H1 (cell line): ENCODE measurements around the gene PRR23E. TPM values are rescaled to one million over a fixed set of nuclear protein-coding genes. Genes with fewer than 3 reads are reported as not detected.

ENCODE experiments used
- CTCF ChIA-PET: fragments of 300-600 bp; sonication (Branson Sonifier 250); formaldehyde crosslinking; loops from one replicate; lab custom pipeline; 2021; ENCODE audit not compliant: partially characterized antibody; lab: Charles Lee
- POLR2A ChIA-PET: fragments of 300-600 bp; sonication (Branson Sonifier 250); formaldehyde crosslinking; loops from one replicate; lab custom pipeline; 2021; ENCODE audit warnings: inconsistent platforms; ENCODE audit not compliant: partially characterized antibody; lab: Charles Lee
- DNase-seq, 2 experiments: peaks; one replicate each; pipeline versions ENCODE4 v3.0.0 to v3.0.0-alpha.2; 2010 to 2022; ENCODE audit warnings: low spot score in 2 of 2, low read depth in 1 of 2, mixed read lengths in 1 of 2
- FAIRE-seq: peaks from 2 replicates; lab custom pipeline; 2011; peaks lifted over from hg19 to GRCh38; lab: Jason Lieb, UNC
- H2AFZ ChIP-seq: 2 replicates; pipeline ENCODE4 v1.8.1; 2012; ENCODE audit warnings: low read length, inconsistent platforms
- H2AK5ac ChIP-seq: 2 replicates; pipeline ENCODE4 v1.6.1; 2013; ENCODE audit warnings: low read depth, low read length
- H2BK120ac ChIP-seq: replicated peaks from 2 replicates; pipeline ENCODE3; 2013; ENCODE audit warnings: low read depth, low read length, inconsistent platforms
- H2BK12ac ChIP-seq: 2 replicates; pipeline ENCODE4 v1.6.1; 2013; ENCODE audit warnings: low read depth, low read length
- H2BK15ac ChIP-seq: 2 replicates; pipeline ENCODE4 v1.6.1; 2013; ENCODE audit warnings: low read length
- H2BK20ac ChIP-seq: 2 replicates; pipeline ENCODE4 v1.6.1; 2013; ENCODE audit warnings: low read length
- H2BK5ac ChIP-seq: 2 replicates; pipeline ENCODE4 v1.6.1; 2013; ENCODE audit warnings: low read depth, low read length
- H3K14ac ChIP-seq: 2 replicates; pipeline ENCODE4 v1.6.1; 2013; ENCODE audit warnings: inconsistent platforms; ENCODE audit not compliant: insufficient read length
- H3K18ac ChIP-seq: 2 replicates; pipeline ENCODE4 v1.6.1; 2013; ENCODE audit warnings: low read length; ENCODE audit errors: extremely low read depth
- H3K23ac ChIP-seq: 2 replicates; pipeline ENCODE4 v1.6.1; 2013; ENCODE audit warnings: inconsistent platforms; ENCODE audit not compliant: insufficient read length
- H3K23me2 ChIP-seq: 2 replicates; pipeline ENCODE4 v1.6.1; 2013; ENCODE audit warnings: low read depth, low read length
- H3K27ac ChIP-seq: 2 replicates; pipeline ENCODE4 v1.6.1; 2011; ENCODE audit warnings: low read depth, low read length, inconsistent platforms
- H3K27me3 ChIP-seq, 4 experiments: replicated peaks in 1 of 4; 1 replicate in 1 of 4; 2 replicates in 3 of 4; pipeline versions ENCODE4 v1.6.1 to v1.8.1; 2011 to 2013; ENCODE audit warnings: low read length in 3 of 4, mild to moderate bottlenecking in 3 of 4, inconsistent platforms in 2 of 4, mixed read lengths in 2 of 4, moderate library complexity in 1 of 4; ENCODE audit not compliant: control insufficient read depth in 3 of 4, insufficient read depth in 3 of 4; ENCODE audit errors: extremely low read depth in 1 of 4
- H3K36me3 ChIP-seq, 4 experiments: 2 replicates each; pipeline versions ENCODE4 v1.6.1 to v1.8.1; 2011 to 2013; ENCODE audit warnings: mild to moderate bottlenecking in 4 of 4, low read length in 3 of 4, moderate library complexity in 2 of 4, control low read depth in 1 of 4, inconsistent platforms in 1 of 4; ENCODE audit not compliant: insufficient read depth in 4 of 4, control insufficient read depth in 2 of 4
- H3K4ac ChIP-seq: replicated peaks from 2 replicates; pipeline ENCODE3; 2013; ENCODE audit warnings: low read length, low read depth, mixed read lengths, inconsistent platforms; ENCODE audit not compliant: insufficient read length
- H3K4me1 ChIP-seq, 4 experiments: replicated peaks in 1 of 4; 1 replicate in 1 of 4; 2 replicates in 3 of 4; pipeline versions ENCODE4 v1.6.1 to v1.8.1; 2011 to 2013; ENCODE audit warnings: low read length in 3 of 4, inconsistent platforms in 2 of 4, mixed read lengths in 1 of 4; ENCODE audit not compliant: insufficient read depth in 4 of 4, control insufficient read depth in 3 of 4
- H3K4me2 ChIP-seq, 2 experiments: 2 replicates each; pipeline versions ENCODE4 v1.6.1 to v1.8.1; 2011 to 2013; ENCODE audit warnings: low read depth in 2 of 2, low read length in 2 of 2, control low read depth in 1 of 2, inconsistent platforms in 1 of 2, mild to moderate bottlenecking in 1 of 2; ENCODE audit not compliant: insufficient read depth in 1 of 2
- H3K4me3 ChIP-seq, 4 experiments: fragments of 200-600, 300-600 bp in 1 of 4; sonication (generic), shearing (Covaris generic), sonication (Bioruptor Twin) in 1 of 4; 2 replicates each; pipeline versions ENCODE4 v1.5.1 to v1.8.1; 2011 to 2016; ENCODE audit warnings: low read length in 4 of 4, low read depth in 3 of 4, control low read depth in 2 of 4, inconsistent platforms in 2 of 4, mild to moderate bottlenecking in 2 of 4, mixed read lengths in 1 of 4, moderate library complexity in 1 of 4; ENCODE audit not compliant: insufficient read depth in 2 of 4; ENCODE audit errors: extremely low read depth in 1 of 4
- H3K56ac ChIP-seq: replicated peaks from 2 replicates; pipeline ENCODE3; 2013; ENCODE audit warnings: low read depth, mild to moderate bottlenecking, mixed read lengths, low read length, inconsistent platforms; ENCODE audit not compliant: insufficient read length
- H3K79me1 ChIP-seq: 2 replicates; pipeline ENCODE4 v1.6.1; 2013; ENCODE audit warnings: low read depth, low read length, control low read depth
- H3K79me2 ChIP-seq, 2 experiments: 2 replicates each; pipeline versions ENCODE4 v1.6.1 to v1.8.1; 2012 to 2013; ENCODE audit warnings: low read length in 2 of 2, mild to moderate bottlenecking in 2 of 2, inconsistent platforms in 1 of 2; ENCODE audit not compliant: insufficient read depth in 2 of 2, control insufficient read depth in 1 of 2
- H3K9ac ChIP-seq, 4 experiments: replicated peaks in 1 of 4; 1 replicate in 1 of 4; 2 replicates in 3 of 4; pipeline versions ENCODE4 v1.6.1 to v1.8.1; 2011 to 2013; ENCODE audit warnings: low read depth in 3 of 4, low read length in 3 of 4, control low read depth in 2 of 4, mild to moderate bottlenecking in 2 of 4, moderate library complexity in 2 of 4, inconsistent platforms in 1 of 4; ENCODE audit errors: extremely low read depth in 1 of 4
- H3K9me3 ChIP-seq, 2 experiments: 2 replicates each; pipeline versions ENCODE4 v1.6.1 to v1.8.1; 2012 to 2013; ENCODE audit warnings: mild to moderate bottlenecking in 2 of 2, moderate library complexity in 2 of 2, control low read depth in 1 of 2, inconsistent platforms in 1 of 2, low read depth in 1 of 2, low read length in 1 of 2, mixed read lengths in 1 of 2; ENCODE audit not compliant: insufficient read depth in 2 of 2
- H4K20me1 ChIP-seq, 2 experiments: replicated peaks in 1 of 2; 2 replicates each; pipeline versions ENCODE3 to v1.8.1; 2011 to 2013; ENCODE audit warnings: inconsistent platforms in 2 of 2, low read length in 2 of 2, mild to moderate bottlenecking in 1 of 2; ENCODE audit not compliant: insufficient read depth in 2 of 2, control insufficient read depth in 1 of 2
- H4K5ac ChIP-seq: 2 replicates; pipeline ENCODE4 v1.6.1; 2013; ENCODE audit warnings: low read length, low read depth, mixed read lengths, inconsistent platforms; ENCODE audit not compliant: insufficient read length
- H4K8ac ChIP-seq: 2 replicates; pipeline ENCODE4 v1.8.0; 2013; ENCODE audit warnings: mild to moderate bottlenecking, moderate library complexity, low read length, inconsistent platforms; ENCODE audit not compliant: insufficient read depth; ENCODE audit errors: extremely low read depth
- H4K91ac ChIP-seq: replicated peaks from 2 replicates; pipeline ENCODE3; 2013; ENCODE audit warnings: low read length, mixed read lengths, inconsistent platforms; ENCODE audit not compliant: insufficient read length
- CEBPB ChIP-seq: IDR thresholded peaks from 2 replicates; pipeline ENCODE4 v1.6.1; 2012; ENCODE audit warnings: low read depth, low read length
- CREB1 ChIP-seq: IDR thresholded peaks from 2 replicates; pipeline ENCODE4 v1.6.1; 2012; ENCODE audit warnings: inconsistent platforms
- GABPA ChIP-seq: IDR thresholded peaks from 2 replicates; pipeline ENCODE4 v1.6.1; 2011; ENCODE audit warnings: mild to moderate bottlenecking, low read length, moderate library complexity, borderline replicate concordance; ENCODE audit not compliant: insufficient read depth
- RXRA ChIP-seq: IDR thresholded peaks from 2 replicates; pipeline ENCODE4 v1.6.1; 2011; ENCODE audit warnings: low read depth, mild to moderate bottlenecking, low read length, moderate library complexity; ENCODE audit not compliant: insufficient read depth
- WGBS, 2 experiments: shearing (Covaris generic) in 1 of 2; methylation state at CpG; one replicate each; pipeline versions ENCODE4 v1.1.6 to v1.1.7; 2013 to 2015; ENCODE audit warnings: low lambda C conversion rate in 2 of 2, mixed read lengths in 2 of 2, inconsistent platforms in 1 of 2, low coverage in 1 of 2, missing lambda C conversion rate in 1 of 2; ENCODE audit not compliant: insufficient replicate concordance in 2 of 2, insufficient coverage in 1 of 2, insufficient read length in 1 of 2; ENCODE audit errors: extremely low coverage in 1 of 2, missing lambda C conversion rate in 1 of 2; 5-methylcytosine and 5-hydroxymethylcytosine counted together
- polyA plus RNA-seq, 7 experiments: library from polyadenylated mRNA; depleted of rRNA in 3 of 7; stranded (reverse) in 5 of 7; unstranded in 2 of 7; fragments of >200 nt in 5 of 7; fragments of 200-250 nt in 2 of 7; gene quantifications; 1 replicate in 5 of 7; 2 replicates in 1 of 7; 4 replicates in 1 of 7; pipeline versions ENCODE4 v1.2.1 to v1.2.3, GENCODE V29; 2011 to 2013; ENCODE audit warnings: missing spikeins in 2 of 7, mixed read lengths in 2 of 7
- total RNA-seq: library from RNA; stranded (reverse); fragmentation: NEBNext Ultra II Directional; extraction: Animal tissue kit (Norgen Biotek cat#: 25700); gene quantifications from 2 replicates; pipeline ENCODE4 v1.2.1, GENCODE V29; 2021

Gene PRR23E
- total and polyA plus RNA-seq, 2 of the 8 experiments (the other 6 are each of a cell fraction or from before 2014, with no cell fraction given): not detected

- Histone ChIP-seq H3K79me2 (no peaks in the 10 kb centered on the region), H3K56ac (no peak overlapping the region), H3K9me3 (no peaks in the 10 kb centered on the region), H4K5ac (no peak overlapping the region), H2BK120ac (no peak overlapping the region), H2AK5ac (no peak overlapping the region), H3K36me3 (no peaks in the 10 kb centered on the region), H2BK5ac (no peak overlapping the region), H2AFZ (no peak overlapping the region), H3K23ac (no peak overlapping the region), H3K18ac (no peak overlapping the region), H3K79me1 (no peaks in the 10 kb centered on the region), H4K91ac (no peak overlapping the region), H4K8ac (no peak overlapping the region), H3K4me2 (no peak overlapping the region), H3K23me2 (no peaks in the 10 kb centered on the region), H2BK15ac (no peak overlapping the region), H3K14ac (no peak overlapping the region), H2BK12ac (no peak overlapping the region), H2BK20ac (no peak overlapping the region), H4K20me1 (no peaks in the 10 kb centered on the region), H3K4ac (no peak overlapping the region), H3K27me3 (no peaks in the 10 kb centered on the region), H3K27ac (no peak overlapping the region), H3K9ac (no peak overlapping the region), H3K4me3 (no peak overlapping the region), H3K4me1 (peaks cover 0 to 10% (median 4%) of the 10 kb centered on the region in 4 experiments; a peak in 5 of 7 replicates)
- CTCF ChIA-PET: no interaction called here
- POLR2A ChIA-PET: no interaction called here
- no peak for TF ChIP-seq GABPA
- no peak for TF ChIP-seq CEBPB
- no peak for TF ChIP-seq RXRA
- no peak for TF ChIP-seq CREB1
- no peak for FAIRE-seq
- DNase-seq: no peak
- 86% methylated on average over 1 of the region's 1 CpG; no CpG with 5 or more reads in 1 of the 2 experiments for WGBS, 2 experiments
Observed at GRCh38 chr3:127187316-127187715, 5.6 kb upstream of the PRR23E start.
